ENCODE measurements around the gene RPL28.
A peak's percentile ranks its signal among the peaks of the same experiment; 100 is the strongest.
"Not testable (repeated sequence)": the region's sequence is repeated elsewhere in the genome, so short reads cannot be mapped to it uniquely, and the experiment has no call there.

The RPL28 gene

DNA sequence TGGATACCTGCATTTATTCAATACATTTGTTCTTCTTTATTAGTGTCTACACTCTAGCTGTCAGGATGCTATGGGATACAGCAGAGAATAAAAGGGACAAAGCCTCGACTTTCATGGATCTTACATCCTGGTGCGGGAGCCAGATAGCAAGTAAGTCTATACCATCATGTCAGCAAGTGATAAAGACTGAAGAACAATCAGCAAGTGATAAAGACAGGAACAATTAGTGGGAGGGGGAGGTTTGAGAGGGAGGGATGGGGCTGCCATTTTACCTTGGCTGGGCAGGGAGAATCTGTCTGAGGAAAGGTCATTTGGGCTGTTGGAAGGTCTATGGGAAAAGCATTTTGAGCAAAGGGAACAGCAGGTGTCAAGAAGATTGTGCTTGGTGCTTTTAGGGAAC is 24.4 kb downstream of the RPL28 start:
- no peak for DNase-seq (ENCODE audit: low read depth, low spot score)
- no peak overlapping the region for H3K4me3 ChIP-seq (ENCODE audit: low read length)

DNA sequence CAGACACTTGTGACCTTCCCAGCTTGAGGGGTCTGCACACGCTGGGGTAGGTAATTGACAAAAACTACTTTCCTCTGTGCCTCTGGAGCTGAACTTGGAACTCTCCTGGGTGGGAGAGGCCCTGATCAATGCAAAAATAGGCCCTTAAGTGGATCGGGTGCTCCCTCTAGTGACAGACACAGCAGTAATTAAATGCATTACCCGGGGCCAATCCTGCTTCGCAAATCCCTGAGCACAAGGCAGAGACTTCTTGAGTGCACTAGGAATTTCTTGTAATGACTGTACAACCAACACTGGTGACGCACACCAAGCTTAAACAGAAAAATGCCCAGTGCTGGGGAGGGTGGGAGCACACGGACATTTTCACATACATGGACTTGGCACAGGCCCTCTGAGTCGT is 32.5 kb downstream of the RPL28 start:
- peak; percentile 65 for DNase-seq (ENCODE audit: low read depth, low spot score)
- no peak overlapping the region for H3K4me3 ChIP-seq (ENCODE audit: low read length)

DNA sequence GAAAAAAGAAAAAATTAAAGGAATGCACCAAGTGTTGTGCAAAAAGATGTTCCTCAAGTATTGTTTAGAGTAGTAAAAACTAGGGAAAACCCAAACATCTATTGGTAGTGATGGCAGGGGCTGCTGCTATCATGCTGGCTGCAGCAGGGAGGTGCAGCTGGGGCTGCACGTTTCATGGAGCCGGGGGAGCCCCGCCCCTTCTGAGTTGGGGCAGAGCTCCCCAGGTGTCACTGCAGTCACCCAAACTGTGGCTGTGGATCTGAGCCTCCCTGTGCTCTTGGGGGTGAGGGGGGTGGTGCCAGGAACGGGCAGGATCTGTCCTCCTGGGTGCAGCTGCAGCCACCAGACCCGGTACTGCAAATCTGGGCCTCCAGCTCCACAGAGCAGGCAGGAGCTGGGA is 33.4 kb downstream of the RPL28 start:
- DNase-seq (ENCODE audit: low read depth, low spot score), result peak; percentile 38
- H3K4me3 ChIP-seq (ENCODE audit: low read length), result no peak overlapping the region

DNA sequence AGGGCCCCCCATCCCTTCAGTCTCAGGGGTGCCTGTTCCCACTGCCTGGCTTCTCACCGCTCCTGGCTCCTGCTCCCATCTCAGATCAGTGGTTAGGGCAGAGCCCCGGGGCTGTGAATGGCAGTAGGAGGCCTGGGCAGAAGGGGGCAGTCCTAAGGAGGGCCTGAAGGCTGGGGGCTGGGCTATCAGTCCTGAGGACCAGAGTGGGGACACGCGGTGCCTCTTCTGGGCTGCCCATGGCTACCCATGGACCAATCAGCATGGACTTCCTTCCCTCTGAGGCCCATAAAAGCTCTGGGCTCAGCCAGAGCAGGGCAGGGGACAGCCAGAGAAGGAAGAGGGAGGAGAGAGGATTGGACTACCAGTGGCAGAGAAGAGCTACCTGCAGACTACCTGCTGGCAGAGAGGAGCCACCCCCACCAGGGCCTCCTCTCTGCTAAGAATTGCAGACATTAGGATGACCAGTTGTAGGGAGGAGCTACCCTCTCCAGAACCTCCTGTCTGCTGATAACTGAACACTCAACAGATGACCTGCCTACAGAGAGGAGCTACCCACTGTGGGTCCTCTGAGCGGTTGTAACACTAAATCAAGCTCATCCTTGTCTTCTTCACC is 34.0 kb downstream of the RPL28 start:
- no peak for DNase-seq (ENCODE audit: low read depth, low spot score)
- no peak overlapping the region for H3K4me3 ChIP-seq (ENCODE audit: low read length)

DNA sequence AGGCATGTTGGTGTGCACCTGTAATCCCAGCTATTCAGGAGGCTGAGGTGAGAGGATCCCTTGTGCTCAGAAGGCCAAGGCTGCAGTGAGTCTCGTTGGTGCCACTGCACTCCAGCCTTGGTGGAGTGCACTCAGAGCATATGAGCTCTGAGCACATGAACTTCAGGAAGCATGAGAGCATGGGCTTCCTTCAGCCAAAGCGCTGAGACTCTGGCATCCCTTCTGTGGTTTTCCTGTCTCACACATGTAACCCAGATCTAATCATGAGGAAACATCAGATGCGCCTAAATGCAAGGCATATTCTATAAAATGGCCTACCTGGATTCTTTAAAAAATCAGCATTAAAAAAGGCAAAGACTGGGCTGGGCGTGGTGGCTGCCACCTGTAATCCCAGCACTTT is 35.5 kb downstream of the RPL28 start:
- DNase-seq (ENCODE audit: low read depth, low spot score), result peak; percentile 88
- H3K4me3 ChIP-seq (ENCODE audit: low read length), result not testable (repeated sequence)

DNA sequence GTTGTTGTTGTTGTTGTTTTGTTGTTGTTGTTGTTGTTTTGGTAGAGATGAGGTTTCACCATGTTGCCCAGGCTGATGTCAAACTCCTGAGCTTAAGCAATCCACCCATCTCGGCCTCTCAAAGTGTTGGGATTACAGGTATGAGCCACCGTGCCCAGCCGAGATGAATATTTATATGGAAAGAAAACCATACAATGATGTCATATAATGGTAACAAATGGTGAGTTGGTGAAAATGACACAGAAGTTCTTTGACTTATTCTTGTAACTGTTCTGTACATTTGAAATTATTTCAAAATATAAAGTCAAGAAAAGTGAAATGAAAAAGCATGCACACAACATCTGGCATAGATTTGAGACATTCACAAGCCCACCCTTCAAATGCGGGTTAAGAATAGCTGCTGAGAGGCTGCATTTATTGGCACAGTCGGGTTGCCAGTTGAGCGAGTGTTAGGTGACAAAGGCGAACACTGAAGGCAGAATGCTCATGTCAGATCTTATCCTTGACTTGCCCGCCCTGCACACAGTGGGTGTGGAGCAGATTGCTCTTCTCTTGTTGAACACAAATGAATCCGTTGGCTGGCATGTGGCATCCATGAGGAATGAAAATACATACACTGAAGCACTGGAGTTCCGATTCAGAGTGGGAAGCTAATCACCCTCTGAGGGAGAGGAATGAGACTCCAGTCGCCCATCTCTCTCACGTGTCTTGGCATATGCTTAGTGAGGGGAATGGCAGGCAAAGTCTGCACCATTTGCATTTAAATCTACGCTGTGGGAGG is 37.7 kb downstream of the RPL28 start:
- no peak overlapping the region for H3K4me3 ChIP-seq (ENCODE audit: low read length)
- no peak for DNase-seq (ENCODE audit: low read depth, low spot score)

DNA sequence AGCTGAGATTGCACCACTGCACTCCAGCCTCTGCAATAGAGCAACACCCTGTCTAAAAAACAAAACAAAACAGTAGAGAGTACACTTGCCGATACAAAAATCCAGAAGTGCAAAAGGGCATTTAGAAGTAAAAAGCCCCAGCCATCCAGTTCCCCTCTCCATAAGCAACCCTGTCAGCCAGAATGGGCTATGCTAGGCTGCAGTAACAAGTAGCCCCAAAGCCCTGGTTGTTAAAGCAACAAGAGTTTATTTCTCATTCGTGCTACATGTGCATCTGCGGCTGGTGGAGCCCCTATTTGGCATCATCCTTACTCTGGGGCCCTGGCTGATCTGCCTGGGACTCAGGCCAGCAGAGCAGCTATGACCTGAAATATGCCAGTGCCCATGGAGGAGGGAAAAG is 38.8 kb downstream of the RPL28 start:
- H3K4me3 ChIP-seq (ENCODE audit: low read length), result no peak overlapping the region
- no peak for DNase-seq (ENCODE audit: low read depth, low spot score)

DNA sequence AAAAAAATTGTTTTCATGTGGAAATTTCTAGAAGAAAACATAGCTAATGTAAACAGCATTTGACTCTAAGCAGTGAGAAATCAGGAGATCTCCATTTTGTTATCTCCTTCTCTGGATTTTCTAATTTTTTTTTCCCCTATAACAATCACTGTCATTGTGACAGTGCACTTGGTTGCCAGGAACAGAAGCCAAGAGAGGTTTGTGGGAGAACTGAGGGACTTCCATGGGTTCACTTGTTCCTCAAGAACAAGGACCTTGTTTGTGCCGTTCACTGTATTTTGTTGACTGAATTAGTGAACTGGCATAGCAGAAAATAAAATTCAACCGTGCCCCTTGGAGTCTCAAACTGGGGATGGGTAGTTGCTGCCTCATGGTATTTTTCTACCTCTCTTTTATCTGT is 40.3 kb downstream of the RPL28 start:
- no peak for DNase-seq (ENCODE audit: low read depth, low spot score)
- no peak overlapping the region for H3K4me3 ChIP-seq (ENCODE audit: low read length)

DNA sequence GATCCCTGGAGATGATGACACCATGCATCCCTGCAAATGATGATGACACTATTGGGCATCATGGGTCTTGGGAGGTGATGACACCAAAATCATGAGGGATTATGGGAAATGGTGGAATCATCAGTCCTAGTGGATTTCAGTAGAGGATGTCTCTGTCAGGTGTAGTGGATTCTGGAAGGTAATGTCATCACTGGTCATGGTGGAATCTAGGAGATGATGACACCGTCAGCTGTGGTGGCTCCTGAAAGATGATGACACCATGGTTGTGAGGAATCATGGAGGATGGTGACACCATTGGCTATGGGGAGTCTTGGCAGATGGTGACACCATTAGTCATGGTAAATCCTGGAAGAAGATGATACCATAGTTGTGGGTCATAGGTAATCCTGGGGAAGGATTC is 45.5 kb downstream of the RPL28 start:
- DNase-seq (ENCODE audit: low read depth, low spot score), result no peak
- H3K4me3 ChIP-seq (ENCODE audit: low read length), result no peak overlapping the region

DNA sequence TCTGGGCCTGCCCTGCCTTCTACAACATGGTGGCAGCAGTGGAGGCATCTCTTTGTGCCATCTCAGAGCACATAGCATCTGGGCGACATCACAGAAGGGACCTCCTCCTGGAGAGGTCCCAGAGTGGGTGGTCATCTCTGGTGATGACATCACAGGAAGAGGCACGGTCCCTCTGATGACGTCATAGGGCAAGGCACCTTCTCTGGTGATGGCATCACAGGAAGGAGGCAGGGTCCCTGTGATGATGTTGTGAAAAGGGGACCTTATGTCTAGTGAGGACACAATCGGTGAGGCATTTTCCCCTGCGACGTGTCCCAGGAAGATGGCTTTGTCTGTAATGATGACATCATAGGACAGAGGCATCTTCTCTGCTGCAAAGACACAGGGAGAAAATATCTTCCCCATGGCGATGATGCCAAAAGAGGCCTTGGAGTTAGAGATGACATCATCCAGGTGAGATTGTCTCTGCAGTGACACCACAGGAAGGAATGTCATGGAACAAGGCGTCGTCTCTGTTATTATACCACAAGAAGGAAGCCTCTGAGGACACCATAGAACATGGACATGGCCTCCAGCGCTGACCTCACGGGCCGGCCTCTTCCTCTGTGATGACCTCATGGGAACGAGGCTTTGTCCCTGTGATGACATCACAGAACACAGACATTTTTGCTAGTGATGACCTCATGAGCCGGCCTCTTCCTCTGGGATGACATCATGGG is 46.7 kb downstream of the RPL28 start:
- DNase-seq (ENCODE audit: low read depth, low spot score), result no peak
- H3K4me3 ChIP-seq (ENCODE audit: low read length), result no peak overlapping the region

DNA sequence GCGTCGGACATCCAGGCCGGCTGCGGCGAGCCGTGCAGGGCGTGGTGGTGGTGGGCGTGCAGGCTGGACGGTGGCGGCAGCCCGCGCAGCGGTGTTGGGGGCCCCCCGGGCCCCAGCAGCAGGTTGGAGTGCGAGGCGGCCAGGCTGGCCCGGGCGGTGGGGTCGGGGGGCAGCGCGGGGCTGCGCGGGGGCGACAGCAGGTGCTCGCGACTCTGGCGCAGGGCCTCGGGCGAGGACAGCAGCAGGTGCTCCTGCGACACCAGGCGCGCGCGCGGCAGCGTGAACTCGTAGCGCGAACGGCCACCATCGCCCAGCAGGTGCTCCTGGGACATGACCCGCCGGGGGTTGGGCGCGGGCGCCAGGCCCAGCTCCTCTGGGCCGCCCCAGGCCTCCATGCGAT is 47.6 kb downstream of the RPL28 start:
- no peak overlapping the region for H3K4me3 ChIP-seq (ENCODE audit: low read length)
- DNase-seq (ENCODE audit: low read depth, low spot score), result no peak

DNA sequence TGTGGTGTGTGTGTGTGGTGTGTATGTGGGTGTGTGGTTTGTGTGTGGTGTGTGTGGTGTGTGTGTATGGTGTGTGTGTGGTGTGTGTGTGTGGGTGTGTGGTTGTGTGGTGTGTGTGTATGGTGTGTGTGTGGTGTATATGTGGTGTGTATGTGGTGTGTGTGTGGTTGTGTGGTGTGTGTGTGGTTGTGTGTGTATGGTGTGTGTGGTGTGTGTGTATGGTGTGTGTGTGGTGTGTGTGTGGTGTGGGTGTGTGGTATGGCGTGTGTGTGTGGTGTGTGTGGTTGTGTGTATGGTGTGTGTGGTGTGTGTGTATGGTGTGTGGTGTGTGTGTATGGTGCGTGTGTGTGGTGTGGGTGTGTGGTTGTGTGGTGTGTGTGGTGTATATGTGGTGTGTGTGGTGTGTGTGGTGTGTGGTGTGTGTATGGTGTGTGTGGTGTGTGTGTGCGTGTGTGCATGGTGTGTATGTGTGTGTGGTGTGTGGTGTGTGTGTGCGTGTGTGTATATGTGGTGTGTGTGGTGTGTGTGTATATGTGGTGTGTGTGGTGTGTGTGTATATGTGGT is 48.7 kb downstream of the RPL28 start:
- DNase-seq (ENCODE audit: low read depth, low spot score), result no peak
- no peak overlapping the region for H3K4me3 ChIP-seq (ENCODE audit: low read length)

DNA sequence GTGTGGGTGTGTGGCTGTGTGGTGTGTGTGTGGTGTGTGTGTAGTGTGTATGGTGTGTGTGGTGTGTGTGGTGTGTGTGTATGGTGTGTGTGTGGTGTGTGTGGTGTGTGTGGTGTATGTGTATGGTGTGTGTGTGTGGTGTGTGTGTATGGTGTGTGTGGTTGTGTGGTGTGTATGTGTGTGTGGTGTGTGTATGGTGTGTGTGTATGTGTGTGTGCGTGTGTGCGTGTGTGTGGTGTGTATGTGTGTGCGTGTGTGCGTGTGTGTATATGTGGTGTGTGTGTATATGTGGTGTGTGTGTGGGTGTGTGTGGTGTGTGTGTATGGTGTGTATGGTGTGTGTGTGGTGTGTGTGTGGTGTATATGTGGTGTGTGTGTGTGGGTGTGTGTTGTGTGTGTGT is 49.3 kb downstream of the RPL28 start:
- no peak for DNase-seq (ENCODE audit: low read depth, low spot score)
- no peak overlapping the region for H3K4me3 ChIP-seq (ENCODE audit: low read length)

DNA sequence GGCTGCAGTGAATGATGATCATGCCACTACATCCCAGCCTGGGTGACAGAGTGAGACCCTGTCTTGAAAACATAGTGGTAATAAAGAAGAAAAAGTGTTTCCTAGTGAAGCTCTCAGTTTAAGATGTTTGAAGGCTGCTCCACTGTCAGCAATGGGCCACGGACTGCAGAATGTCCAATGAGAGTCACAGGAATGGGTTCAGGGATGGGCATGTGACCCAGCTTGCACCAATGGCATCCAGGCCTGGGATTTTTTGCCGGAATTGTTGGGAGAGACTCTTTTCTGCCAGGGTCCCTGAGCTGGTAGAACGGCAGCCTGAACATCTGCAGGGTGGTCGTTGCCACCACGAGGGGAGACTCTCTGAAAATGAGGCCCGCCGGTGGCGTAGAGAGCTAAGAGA is 51.1 kb downstream of the RPL28 start:
- no peak overlapping the region for H3K4me3 ChIP-seq (ENCODE audit: low read length)
- no peak for DNase-seq (ENCODE audit: low read depth, low spot score)

DNA sequence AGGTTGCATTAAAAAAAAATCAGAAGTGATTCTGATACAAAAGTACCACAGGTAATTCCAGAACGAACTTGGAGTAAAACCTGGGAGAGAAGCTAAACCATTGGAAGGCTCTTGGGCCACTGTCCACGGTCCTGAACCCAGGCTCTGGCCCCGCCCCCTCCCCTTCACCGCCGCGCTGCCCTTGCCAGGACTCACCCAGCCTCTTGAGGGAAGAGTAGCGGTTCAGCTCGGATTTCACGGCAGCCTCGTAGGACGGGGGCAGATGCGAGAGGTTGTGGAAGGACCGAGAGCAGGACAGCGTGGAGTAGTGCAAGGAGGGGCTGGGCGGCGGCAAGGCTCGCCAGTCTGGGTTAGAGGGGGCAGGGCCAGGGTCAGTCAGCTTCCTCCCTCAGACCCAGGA is 51.7 kb downstream of the RPL28 start:
- no peak overlapping the region for H3K4me3 ChIP-seq (ENCODE audit: low read length)
- no peak for DNase-seq (ENCODE audit: low read depth, low spot score)

DNA sequence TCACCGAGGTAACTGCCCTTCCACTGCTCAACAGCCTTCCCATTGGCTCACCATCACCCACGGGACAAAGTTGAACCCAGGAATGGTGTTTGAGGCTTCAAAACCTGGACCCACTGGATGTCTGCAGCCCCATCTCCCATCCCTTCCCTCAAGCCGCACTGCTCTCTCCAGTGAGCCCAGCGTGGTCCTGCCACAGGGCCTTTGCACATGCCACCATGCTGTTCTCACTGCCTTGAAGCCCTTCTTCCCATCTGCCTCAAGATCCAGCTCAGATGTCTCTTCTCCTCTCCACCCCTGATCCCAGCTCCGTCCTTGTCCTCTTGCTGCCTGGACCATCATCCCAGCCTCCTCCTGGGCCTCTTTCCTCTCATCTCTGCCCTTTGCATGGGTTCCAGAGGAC is 53.3 kb downstream of the RPL28 start:
- DNase-seq (ENCODE audit: low read depth, low spot score), result no peak
- no peak overlapping the region for H3K4me3 ChIP-seq (ENCODE audit: low read length)

DNA sequence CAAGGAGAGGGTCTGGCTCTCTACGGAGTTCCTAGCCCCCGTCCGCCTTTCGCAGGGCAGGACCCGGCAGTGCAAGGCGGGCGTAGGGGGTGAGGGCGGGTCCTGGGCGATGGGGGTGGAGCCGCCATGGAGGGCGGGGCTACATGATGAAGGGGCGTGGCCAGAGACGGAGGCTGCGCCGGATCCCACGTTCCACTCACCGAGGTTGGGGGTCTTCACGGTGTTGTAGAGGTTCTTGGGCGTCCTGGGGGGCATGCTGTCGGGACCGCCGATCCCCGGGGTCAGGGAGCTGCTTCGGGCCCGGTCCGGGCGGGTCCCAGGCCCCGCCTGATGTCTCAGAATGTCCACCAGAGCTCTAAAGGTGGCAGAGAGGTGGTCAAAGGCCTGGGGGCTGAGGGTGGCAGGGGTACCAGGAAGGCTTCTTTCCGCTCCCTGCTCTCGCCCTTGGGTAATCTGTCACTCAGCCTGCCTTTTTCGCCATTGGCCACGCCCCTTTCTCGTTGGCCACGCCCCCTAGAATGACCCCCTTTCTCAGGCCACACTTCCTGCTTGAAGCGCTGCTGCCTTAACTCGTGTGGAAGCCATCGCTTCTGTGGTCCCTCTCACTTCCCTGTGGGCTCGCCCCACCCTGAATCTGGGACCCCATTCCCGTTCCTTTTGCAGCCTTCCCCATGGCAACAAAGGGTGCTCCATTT is 54.8 kb downstream of the RPL28 start:
- DNase-seq (ENCODE audit: low read depth, low spot score), result no peak
- no peak overlapping the region for H3K4me3 ChIP-seq (ENCODE audit: low read length)

DNA sequence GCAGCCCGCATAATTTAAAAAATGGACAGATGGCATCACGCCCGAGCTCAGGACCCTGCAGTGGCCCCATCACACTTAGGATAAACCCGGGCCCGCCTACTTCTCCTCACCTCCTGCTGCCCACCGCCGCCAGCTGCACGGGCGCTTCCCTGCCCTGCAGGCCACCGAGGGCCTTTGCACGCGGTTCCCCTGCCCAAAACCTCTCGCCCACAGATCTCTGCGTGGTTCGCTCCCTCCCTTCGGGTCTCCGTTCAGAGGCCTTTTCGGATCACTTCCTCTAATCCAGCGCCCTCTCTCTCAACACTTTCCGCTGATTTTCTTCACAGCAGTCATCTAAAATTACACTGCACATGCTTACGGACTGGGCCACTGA is 55.6 kb downstream of the RPL28 start:
- no peak for DNase-seq (ENCODE audit: low read depth, low spot score)
- no peak overlapping the region for H3K4me3 ChIP-seq (ENCODE audit: low read length)

DNA sequence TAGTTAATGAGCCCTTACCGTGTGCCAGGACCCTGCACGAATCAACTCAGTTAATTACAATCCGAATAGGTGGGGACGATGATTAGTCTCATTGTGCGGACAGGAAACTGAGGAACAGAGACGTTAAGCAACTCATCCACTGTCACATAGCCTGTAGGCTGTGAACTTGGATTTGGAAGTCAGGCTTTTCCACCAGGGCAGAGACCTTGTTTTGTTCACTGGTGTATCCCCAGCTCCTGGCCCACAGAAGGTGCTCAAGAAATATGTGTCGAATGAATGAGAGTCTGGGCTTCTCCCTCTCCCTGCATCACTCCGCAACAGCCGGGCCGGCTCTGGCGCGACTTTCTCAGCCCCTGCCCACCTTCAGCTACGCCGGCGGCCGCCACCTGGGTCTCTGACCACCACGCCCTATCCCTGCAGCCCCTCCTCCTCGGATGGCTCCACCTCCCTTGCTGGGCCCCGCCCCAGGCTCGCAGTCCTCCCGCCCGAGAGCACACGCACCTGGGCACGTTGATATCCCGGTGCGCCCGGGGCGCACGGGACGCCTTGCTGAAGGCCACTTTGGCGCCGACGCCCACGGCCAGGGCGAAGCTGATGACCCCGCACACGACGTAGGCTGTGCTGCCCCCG is 56.1 kb downstream of the RPL28 start:
- H3K4me3 ChIP-seq (ENCODE audit: low read length), result no peak overlapping the region
- DNase-seq (ENCODE audit: low read depth, low spot score), result no peak
